HG03196 (cell line): Measurements from ENCODE around the gene COL4A1.

ENCODE experiments used
- ATAC-seq: cut with Tn5 transposase; IDR thresholded peaks from one replicate; pipeline ENCODE4 v1.9.1; 2021; ENCODE audit not compliant: unreplicated experiment

COL4A1 gene

GRCh38 chr13:110225609-110226574 lies 81.1 kb downstream of the COL4A1 start:
- no peak for ATAC-seq

GRCh38 chr13:110225003-110225402 lies 82.0 kb downstream of the COL4A1 start:
- no peak for ATAC-seq

DNA sequence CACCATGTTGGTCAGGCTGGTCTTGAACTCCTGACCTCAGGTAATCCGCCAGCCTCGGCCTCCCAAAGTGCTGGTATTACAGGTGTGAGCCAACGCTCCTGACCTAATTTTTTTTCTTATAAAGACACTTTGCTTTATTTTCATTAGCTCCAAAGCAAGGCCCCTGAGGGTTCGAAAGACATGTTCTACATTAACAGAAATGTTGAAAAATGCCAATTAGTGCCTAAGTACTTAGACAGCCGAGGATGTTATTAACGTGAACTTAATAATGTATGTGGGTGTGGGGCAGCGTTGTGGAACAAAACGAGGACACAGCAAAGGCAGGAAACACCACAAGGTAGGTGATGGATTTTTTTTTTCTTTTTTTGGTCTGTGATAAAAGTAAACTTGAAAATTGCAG lies 82.4 kb downstream of the COL4A1 start:
- ATAC-seq: no peak

GRCh38 chr13:110221406-110222117 lies 85.4 kb downstream of the COL4A1 start:
- ATAC-seq: no peak

- no peak for ATAC-seq
These were observed 86.5 kb downstream of the COL4A1 start for GRCh38 chr13:110220471-110220870.

GRCh38 chr13:110218581-110219201 lies 88.3 kb downstream of the COL4A1 start:
- ATAC-seq: no peak

GRCh38 chr13:110217811-110218210 lies 89.1 kb downstream of the COL4A1 start:
- no peak for ATAC-seq

GRCh38 chr13:110217085-110217484 lies 89.9 kb downstream of the COL4A1 start:
- no peak for ATAC-seq

DNA sequence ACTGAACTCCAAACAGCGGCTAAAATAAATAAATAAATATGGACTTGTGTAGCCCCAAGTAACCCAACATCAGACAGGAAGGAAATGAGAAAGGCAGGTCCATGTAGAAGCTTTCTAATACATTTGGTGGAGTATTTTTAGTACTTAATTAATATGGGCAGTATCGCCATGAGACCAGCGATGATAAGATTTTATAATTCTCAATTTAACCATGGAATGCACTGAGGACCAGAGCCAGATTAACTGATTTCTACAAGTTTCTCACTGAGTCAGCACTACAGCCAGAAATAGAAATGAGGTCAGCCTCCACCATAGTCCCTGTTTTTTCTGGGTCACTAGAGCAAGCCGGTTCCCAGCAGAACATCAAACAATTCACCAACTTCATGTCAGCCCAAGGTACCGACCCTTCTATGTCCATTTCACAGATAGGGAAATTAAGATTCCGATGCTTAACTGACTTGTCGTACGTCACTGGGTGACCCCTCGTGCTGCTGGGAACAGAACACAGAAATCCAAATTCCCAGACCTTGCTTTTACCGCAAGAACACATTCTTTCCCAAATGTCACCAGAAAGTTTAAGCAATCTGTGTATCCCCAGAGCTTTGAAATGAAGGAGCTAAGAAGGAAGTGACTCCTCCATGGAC lies 90.4 kb downstream of the COL4A1 start:
- ATAC-seq: no peak

- no peak for ATAC-seq
These were observed 91.0 kb downstream of the COL4A1 start for GRCh38 chr13:110216006-110216397.

DNA sequence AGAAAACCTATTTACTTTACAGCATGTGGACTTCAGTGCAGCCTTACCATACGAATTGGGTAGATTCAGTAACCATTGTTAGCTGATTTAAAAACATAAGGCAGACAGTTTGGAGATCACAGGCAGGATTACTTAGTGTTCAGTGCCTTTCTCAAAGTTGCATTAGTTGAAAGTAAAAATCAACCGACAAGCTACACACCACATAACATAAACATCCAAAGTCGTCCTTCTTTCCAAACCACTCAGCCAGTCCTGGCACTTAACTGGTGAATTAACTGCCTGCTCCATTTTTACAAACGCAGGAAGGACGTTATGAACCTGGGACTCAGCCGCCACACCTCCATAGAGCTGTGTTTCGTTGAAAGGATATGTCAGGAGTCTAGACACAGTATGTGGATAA lies 91.4 kb downstream of the COL4A1 start:
- no peak for ATAC-seq

- no peak for ATAC-seq
These were observed 92.3 kb downstream of the COL4A1 start for GRCh38 chr13:110214637-110215036.

- no peak for ATAC-seq
These were observed 93.4 kb downstream of the COL4A1 start for GRCh38 chr13:110213461-110214074.

- ATAC-seq: no peak
These were observed 94.4 kb downstream of the COL4A1 start for GRCh38 chr13:110212529-110212928.

- ATAC-seq: no peak
These were observed 95.2 kb downstream of the COL4A1 start for GRCh38 chr13:110211735-110212134.

GRCh38 chr13:110211046-110211445 lies 95.9 kb downstream of the COL4A1 start:
- no peak for ATAC-seq

GRCh38 chr13:110210604-110210985 lies 96.4 kb downstream of the COL4A1 start:
- ATAC-seq: no peak

DNA sequence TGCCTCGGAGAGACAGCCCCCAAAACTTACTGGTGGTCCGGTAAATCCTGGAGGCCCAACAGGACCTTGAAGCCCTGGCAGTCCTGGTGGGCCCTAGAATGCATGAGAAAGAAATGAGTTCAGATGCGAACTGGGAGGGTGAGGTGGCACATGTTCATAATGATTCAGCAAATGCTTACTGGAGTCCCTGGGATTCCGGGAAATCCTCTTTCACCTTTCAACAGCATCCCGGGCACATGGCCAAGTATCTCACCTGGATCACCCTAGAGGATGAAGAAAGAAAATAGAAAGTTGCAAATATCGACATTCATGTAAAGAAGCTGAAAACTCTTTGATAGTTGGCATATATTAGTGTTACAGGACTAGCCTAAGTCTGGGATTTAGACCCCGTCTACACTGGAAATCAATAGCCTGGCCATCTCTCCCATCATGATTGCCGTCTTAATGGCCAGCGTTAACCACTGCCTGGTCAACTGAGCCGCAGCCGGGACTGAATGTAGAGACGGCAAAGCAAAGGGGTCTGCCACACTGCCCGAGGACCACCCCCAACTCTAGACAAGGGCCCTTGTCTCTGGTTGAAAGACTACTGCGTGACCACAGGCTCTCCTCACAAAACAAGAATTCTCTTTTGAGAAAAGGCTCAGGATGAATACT lies 96.9 kb downstream of the COL4A1 start:
- no peak for ATAC-seq

GRCh38 chr13:110208116-110208515 lies 98.8 kb downstream of the COL4A1 start:
- ATAC-seq: no peak

DNA sequence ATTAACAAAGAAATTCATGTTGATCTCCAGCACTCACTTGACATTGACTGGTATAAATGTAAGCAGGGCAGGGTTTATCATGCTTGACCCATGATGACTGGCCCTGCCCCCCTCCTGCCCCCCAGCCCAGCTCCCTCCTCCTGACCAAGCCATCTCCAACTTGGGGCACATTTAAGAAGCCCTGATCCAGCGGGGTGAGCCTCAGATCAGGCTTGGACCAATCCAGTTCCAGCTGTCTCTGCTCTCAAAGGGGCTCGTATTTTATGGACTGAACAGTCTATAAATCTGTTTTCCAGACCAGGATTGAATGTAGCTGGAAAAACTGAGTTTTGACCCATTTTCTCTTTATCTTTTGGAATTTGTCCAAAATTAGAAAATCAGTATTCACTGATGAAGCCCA lies 100.0 kb downstream of the COL4A1 start:
- ATAC-seq: no peak
